Thoracic aorta (tissue), 2 donors: ENCODE measurements around the gene LRP6. TPM values are rescaled to one million over a fixed set of nuclear protein-coding genes. Genes with fewer than 3 reads are reported as not detected.
A peak's percentile ranks its signal among the peaks of the same experiment; 100 is the strongest.

Experiments used
- ATAC-seq: fragments of 150-250 bp; one replicate; pipeline ENCODE4 v1.8.0; 2017; ENCODE audit warnings: low read depth; ENCODE audit not compliant: insufficient number of reproducible peaks, low FRiP score
- DNase-seq: peaks from one replicate; pipeline ENCODE4 v3.0.0-alpha.2; 2020; ENCODE audit warnings: low spot score
- H3K27ac ChIP-seq, 2 donors: fragments of 200-600 bp; sonication (generic); 1 replicate in 1 of 2; 2 replicates in 1 of 2; pipeline ENCODE4 v1.5.1; 2016; ENCODE audit warnings: mild to moderate bottlenecking in 2 of 2, moderate library complexity in 2 of 2
- H3K27me3 ChIP-seq: fragments of 200-600 bp; sonication (generic); replicated peaks from 2 replicates; pipeline ENCODE4 v1.6.0; 2016; ENCODE audit warnings: mild to moderate bottlenecking; ENCODE audit not compliant: insufficient read depth
- H3K36me3 ChIP-seq: fragments of 200-600 bp; sonication (generic); one replicate; pipeline ENCODE4 v1.5.1; 2016
- H3K4me1 ChIP-seq, 2 donors: fragments of 200-600 bp; sonication (generic); 1 replicate in 1 of 2; 2 replicates in 1 of 2; pipeline versions ENCODE4 v1.5.1 to v1.6.0; 2016; ENCODE audit warnings: low read depth in 2 of 2, mild to moderate bottlenecking in 1 of 2; ENCODE audit not compliant: control insufficient read depth in 1 of 2
- H3K4me3 ChIP-seq: fragments of 200-600 bp; sonication (generic); 2 replicates; pipeline ENCODE4 v1.5.1; 2016; ENCODE audit warnings: mild to moderate bottlenecking
- H3K9me3 ChIP-seq: fragments of 200-600 bp; sonication (generic); 2 replicates; pipeline ENCODE4 v1.5.1; 2016
- CTCF ChIP-seq: fragments of 200-600 bp; sonication (generic); IDR thresholded peaks from one replicate; pipeline ENCODE4 v1.5.1; 2019; ENCODE audit warnings: antibody characterized with exemption
- total RNA-seq, 2 donors: library from RNA; depleted of rRNA; stranded (reverse); fragments of >200 nt; gene quantifications; one replicate each; pipeline versions ENCODE4 v1.1.0 to v1.2.3, GENCODE V29; 2016

LRP6 gene
- total RNA-seq, 2 donors from 2014 or later, result 39.9 to 41.5 TPM

- Histone ChIP-seq H3K27me3 (no peaks in the 10 kb centered on the region), H3K9me3 (no peaks in the 10 kb centered on the region), H3K27ac (peak overlapping the region; percentile 46 to 55), H3K4me3 (no peak overlapping the region), H3K36me3 (no peaks in the 10 kb centered on the region), H3K4me1 (no peaks in the 10 kb centered on the region)
- DNase-seq (no peak), ATAC-seq (peak; percentile 77)
- TF ChIP-seq CTCF, result no peak
Observed at GRCh38 chr12:12081836-12082497, 184.9 kb downstream of the LRP6 start.

- no peak for ATAC-seq
- Histone ChIP-seq H3K4me3 (no peak overlapping the region), H3K27ac (no peak overlapping the region), H3K36me3 (no peaks in the 10 kb centered on the region), H3K4me1 (no peaks in the 10 kb centered on the region), H3K27me3 (no peaks in the 10 kb centered on the region), H3K9me3 (no peaks in the 10 kb centered on the region)
- no peak for DNase-seq
- no peak for TF ChIP-seq CTCF
Observed at GRCh38 chr12:12079291-12079690, 187.6 kb downstream of the LRP6 start.

GRCh38 chr12:12072064-12072760 lies 194.6 kb downstream of the LRP6 start:
- Histone ChIP-seq H3K9me3 (no peaks in the 10 kb centered on the region), H3K36me3 (no peaks in the 10 kb centered on the region), H3K27me3 (no peaks in the 10 kb centered on the region), H3K27ac (no peak overlapping the region), H3K4me1 (no peaks in the 10 kb centered on the region), H3K4me3 (no peak overlapping the region)
- TF ChIP-seq CTCF, result no peak
- no peak for ATAC-seq
- no peak for DNase-seq

GRCh38 chr12:12070674-12071656 lies 195.9 kb downstream of the LRP6 start, which contains the start of gene BCL2L14:
Gene BCL2L14, plus strand, starts transcription at chr12:12070939. Its CDS starts 8,367 bp downstream, at chr12:12079306.
- no peaks in the 10 kb centered on the region for H3K27me3 ChIP-seq
- H3K9me3 ChIP-seq, result no peaks in the 10 kb centered on the region
- no peak for TF ChIP-seq CTCF
- peak within 1 kb of the TSS; percentile 25 for H3K4me3 ChIP-seq
- DNase-seq (no peak), ATAC-seq (no peak)
- H3K4me1 ChIP-seq, result no peaks in the 10 kb centered on the region
- no peak within 1 kb of the TSS for H3K27ac ChIP-seq
- no peaks in the 10 kb centered on the region for H3K36me3 ChIP-seq
